Suprapubic skin (tissue), 4 donors: ENCODE measurements around the gene PMM1. TPM values are rescaled to one million over a fixed set of nuclear protein-coding genes. Genes with fewer than 3 reads are reported as not detected.
A peak's percentile ranks its signal among the peaks of the same experiment; 100 is the strongest.

ENCODE experiments used
- DNase-seq, 2 donors: peaks; one replicate each; pipeline ENCODE4 v3.0.0-alpha.2; 2019; ENCODE audit warnings: low spot score in 2 of 2
- H3K27ac ChIP-seq: fragments of 200-600 bp; sonication (generic); one replicate; pipeline ENCODE4 v1.5.1; 2019
- H3K27me3 ChIP-seq: fragments of 200-600 bp; sonication (generic); one replicate; pipeline ENCODE4 v1.5.1; 2019
- H3K36me3 ChIP-seq: fragments of 200-600 bp; sonication (generic); one replicate; pipeline ENCODE4 v1.5.1; 2019
- H3K4me1 ChIP-seq: fragments of 200-600 bp; sonication (generic); one replicate; pipeline ENCODE4 v1.5.1; 2019
- H3K4me3 ChIP-seq: fragments of 200-600 bp; sonication (generic); one replicate; pipeline ENCODE4 v1.5.1; 2019; ENCODE audit warnings: mild to moderate bottlenecking
- H3K9me3 ChIP-seq: fragments of 200-600 bp; sonication (generic); one replicate; pipeline ENCODE4 v1.5.1; 2019
- EP300 ChIP-seq: sonication (generic); formaldehyde crosslinking; IDR thresholded peaks from one replicate; pipeline ENCODE4 v1.6.1; 2017; ENCODE audit warnings: antibody characterized with exemption
- POLR2A ChIP-seq, 2 donors: fragments of 450-650 bp; IDR thresholded peaks; one replicate each; pipeline ENCODE4 v1.6.1; 2017; ENCODE audit warnings: antibody characterized with exemption in 2 of 2, mild to moderate bottlenecking in 2 of 2, moderate library complexity in 2 of 2
- POLR2AphosphoS5 ChIP-seq, 3 donors: sonication (generic); formaldehyde crosslinking; IDR thresholded peaks; one replicate each; pipeline ENCODE4 v1.6.1; 2017; ENCODE audit warnings: antibody characterized with exemption in 3 of 3
- WGBS: methylation state at CpG from one replicate; pipeline ENCODE4 v1.1.5; 2018; 5-methylcytosine and 5-hydroxymethylcytosine counted together
- total RNA-seq, 4 donors: library from RNA; depleted of rRNA; stranded (reverse); fragments of >200 nt; gene quantifications; one replicate each; pipeline ENCODE4 v1.1.0, GENCODE V29; 2016
- TF ChIP-seq, protein P1 (sequence below), 2 donors: fragments of 200-600 bp in 1 of 2; fragments of 450-650 bp in 1 of 2; sonication (generic) in 1 of 2; IDR thresholded peaks; one replicate each; pipeline ENCODE4 v1.5.1; 2016 to 2019; ENCODE audit warnings: antibody characterized with exemption in 2 of 2, mild to moderate bottlenecking in 1 of 2, moderate library complexity in 1 of 2

The PMM1 gene
- total RNA-seq, 4 donors from 2014 or later, result 35.7 to 48.5 (median 40.8) TPM

DNA sequence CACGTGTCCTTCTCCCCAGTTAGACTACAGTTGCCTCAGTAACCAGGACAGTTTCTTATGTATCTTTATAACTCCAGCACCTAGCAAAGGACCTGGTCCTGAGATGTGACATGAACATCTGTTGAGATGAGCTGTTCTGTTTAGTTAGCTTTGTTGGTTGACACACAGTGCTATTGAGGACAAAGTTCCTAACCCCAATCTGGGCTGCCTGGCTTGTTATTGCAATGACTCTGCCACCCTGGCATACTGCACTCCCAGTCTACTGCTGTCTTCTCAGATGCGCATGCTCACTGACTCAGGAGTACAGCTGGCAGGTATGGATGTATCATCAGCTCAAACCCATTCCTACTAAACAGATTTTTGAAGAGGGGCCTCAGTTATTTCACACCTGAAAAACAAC lies 23.8 kb upstream of the PMM1 start:
- Histone ChIP-seq H3K4me3 (no peak overlapping the region), H3K27ac (no peak overlapping the region), H3K4me1 (no peaks in the 10 kb centered on the region), H3K27me3 (no peaks in the 10 kb centered on the region), H3K9me3 (no peaks in the 10 kb centered on the region), H3K36me3 (no peaks in the 10 kb centered on the region)
- WGBS, result 92% methylated on average over 2 of the region's 2 CpGs
- DNase-seq, result peak in 1 of 2 donors; percentile 27
- TF ChIP-seq EP300 (no peak), POLR2A (IDR thresholded peaks at IDR 0.05) (no peak), POLR2AphosphoS5 (IDR thresholded peaks at IDR 0.05) (no peak)
- TF ChIP-seq, protein P1, sequence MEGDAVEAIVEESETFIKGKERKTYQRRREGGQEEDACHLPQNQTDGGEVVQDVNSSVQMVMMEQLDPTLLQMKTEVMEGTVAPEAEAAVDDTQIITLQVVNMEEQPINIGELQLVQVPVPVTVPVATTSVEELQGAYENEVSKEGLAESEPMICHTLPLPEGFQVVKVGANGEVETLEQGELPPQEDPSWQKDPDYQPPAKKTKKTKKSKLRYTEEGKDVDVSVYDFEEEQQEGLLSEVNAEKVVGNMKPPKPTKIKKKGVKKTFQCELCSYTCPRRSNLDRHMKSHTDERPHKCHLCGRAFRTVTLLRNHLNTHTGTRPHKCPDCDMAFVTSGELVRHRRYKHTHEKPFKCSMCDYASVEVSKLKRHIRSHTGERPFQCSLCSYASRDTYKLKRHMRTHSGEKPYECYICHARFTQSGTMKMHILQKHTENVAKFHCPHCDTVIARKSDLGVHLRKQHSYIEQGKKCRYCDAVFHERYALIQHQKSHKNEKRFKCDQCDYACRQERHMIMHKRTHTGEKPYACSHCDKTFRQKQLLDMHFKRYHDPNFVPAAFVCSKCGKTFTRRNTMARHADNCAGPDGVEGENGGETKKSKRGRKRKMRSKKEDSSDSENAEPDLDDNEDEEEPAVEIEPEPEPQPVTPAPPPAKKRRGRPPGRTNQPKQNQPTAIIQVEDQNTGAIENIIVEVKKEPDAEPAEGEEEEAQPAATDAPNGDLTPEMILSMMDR (IDR thresholded peaks at IDR 0.05), result no peak

DNA sequence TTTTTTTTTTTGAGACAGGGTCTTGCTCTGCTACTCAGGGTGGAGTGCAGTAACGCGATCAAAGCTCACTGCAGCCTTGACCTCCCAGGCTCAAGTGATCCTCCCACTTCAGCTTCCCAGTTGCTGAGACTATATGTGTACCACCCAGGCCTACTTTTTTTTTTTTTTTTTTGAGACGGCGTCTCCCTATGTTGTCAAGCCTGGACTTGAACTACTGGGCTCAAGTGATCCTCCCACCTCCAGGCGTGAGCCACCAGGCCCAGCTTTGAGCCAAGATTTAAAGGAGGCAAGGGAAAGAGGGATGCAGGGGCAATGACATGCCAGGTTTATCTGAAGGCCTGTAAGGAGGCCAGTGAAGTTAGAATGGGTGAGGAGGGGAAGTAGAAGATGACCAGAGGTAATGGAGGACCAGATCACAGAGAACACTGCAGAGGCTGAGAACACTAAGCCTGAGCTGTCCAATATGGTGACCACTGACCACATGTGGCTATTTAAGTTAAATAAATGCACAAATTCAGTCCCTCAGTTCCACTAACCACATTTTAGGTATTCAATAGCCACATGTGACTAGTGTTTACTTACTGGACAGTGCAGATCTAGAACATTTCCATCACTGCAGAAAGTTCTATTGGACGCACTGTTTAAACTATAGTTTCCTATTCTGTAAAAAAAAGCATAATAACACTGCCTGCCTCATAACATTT lies 23.1 kb upstream of the PMM1 start:
- peaks cover 2% of the 10 kb centered on the region for H3K36me3 ChIP-seq
- no peak overlapping the region for H3K4me3 ChIP-seq
- TF ChIP-seq EP300 (no peak), POLR2AphosphoS5 (IDR thresholded peaks at IDR 0.05) (no peak), POLR2A (IDR thresholded peaks at IDR 0.05) (no peak)
- TF ChIP-seq, protein P1 (IDR thresholded peaks at IDR 0.05), result no peak
- peak in 1 of 2 donors; percentile 3 for DNase-seq
- WGBS, result 70% methylated on average over 6 of the region's 6 CpGs
- no peaks in the 10 kb centered on the region for H3K27me3 ChIP-seq
- no peaks in the 10 kb centered on the region for H3K4me1 ChIP-seq
- H3K9me3 ChIP-seq, result no peaks in the 10 kb centered on the region
- no peak overlapping the region for H3K27ac ChIP-seq

DNA sequence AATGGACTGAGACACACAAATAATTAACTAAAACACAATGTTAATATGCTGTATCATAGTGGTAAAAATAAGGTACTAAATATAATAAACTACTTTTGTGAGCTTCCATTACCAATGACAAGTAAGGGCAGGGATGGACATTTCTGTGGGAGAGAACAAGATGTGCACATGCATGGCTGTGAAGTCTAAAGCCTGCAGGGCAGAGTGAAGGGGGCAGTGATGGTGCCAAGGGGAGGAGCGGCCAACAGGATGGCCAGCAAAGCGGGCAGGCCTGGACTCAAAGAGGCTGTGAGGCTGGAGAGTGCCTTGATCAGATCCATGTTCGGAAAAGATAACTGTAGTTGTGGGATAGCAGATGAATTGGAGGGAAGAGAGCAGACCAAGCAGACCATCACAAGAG lies 18.7 kb upstream of the PMM1 start:
- peaks cover 29% of the 10 kb centered on the region for H3K36me3 ChIP-seq
- no peaks in the 10 kb centered on the region for H3K27me3 ChIP-seq
- no peaks in the 10 kb centered on the region for H3K4me1 ChIP-seq
- TF ChIP-seq, protein P1 (IDR thresholded peaks at IDR 0.05), result no peak
- TF ChIP-seq POLR2AphosphoS5 (IDR thresholded peaks at IDR 0.05) (no peak), POLR2A (IDR thresholded peaks at IDR 0.05) (no peak), EP300 (no peak)
- 90% methylated on average over 3 of the region's 3 CpGs for WGBS
- H3K27ac ChIP-seq, result no peak overlapping the region
- DNase-seq, result no peak
- H3K9me3 ChIP-seq, result no peaks in the 10 kb centered on the region
- H3K4me3 ChIP-seq, result no peak overlapping the region

DNA sequence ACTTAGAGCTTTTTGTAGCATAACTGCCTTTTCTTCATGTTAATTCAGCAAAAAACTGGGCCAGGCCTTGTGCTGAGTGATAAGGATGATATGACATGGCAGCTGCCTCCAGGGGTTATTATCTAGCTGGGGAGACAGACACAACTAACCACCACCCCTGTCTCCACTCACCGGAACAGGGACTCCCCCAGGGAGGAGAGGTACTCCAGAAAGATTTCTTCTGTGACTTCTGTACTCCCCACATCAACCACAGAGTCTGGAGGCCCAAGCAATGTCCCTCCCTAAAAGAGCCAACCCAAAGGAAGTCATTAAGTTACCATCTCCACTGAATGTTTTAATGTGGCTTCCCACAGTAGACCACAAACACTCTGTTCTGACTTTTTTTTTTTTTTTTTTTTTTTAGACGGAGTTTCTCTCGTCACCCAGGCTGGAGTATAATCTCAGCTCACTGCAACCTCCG lies 14.3 kb upstream of the PMM1 start:
- H3K4me1 ChIP-seq, result peaks cover 1% of the 10 kb centered on the region
- 65% methylated on average over 4 of the region's 4 CpGs for WGBS
- H3K27ac ChIP-seq, result no peak overlapping the region
- no peak for TF ChIP-seq POLR2A (IDR thresholded peaks at IDR 0.05)
- TF ChIP-seq, protein P1 (IDR thresholded peaks at IDR 0.05), result no peak
- TF ChIP-seq POLR2AphosphoS5 (IDR thresholded peaks at IDR 0.05), result no peak
- TF ChIP-seq EP300, result no peak
- H3K27me3 ChIP-seq, result no peaks in the 10 kb centered on the region
- no peak for DNase-seq
- no peaks in the 10 kb centered on the region for H3K9me3 ChIP-seq
- H3K4me3 ChIP-seq, result no peak overlapping the region
- peaks cover 65% of the 10 kb centered on the region for H3K36me3 ChIP-seq

DNA sequence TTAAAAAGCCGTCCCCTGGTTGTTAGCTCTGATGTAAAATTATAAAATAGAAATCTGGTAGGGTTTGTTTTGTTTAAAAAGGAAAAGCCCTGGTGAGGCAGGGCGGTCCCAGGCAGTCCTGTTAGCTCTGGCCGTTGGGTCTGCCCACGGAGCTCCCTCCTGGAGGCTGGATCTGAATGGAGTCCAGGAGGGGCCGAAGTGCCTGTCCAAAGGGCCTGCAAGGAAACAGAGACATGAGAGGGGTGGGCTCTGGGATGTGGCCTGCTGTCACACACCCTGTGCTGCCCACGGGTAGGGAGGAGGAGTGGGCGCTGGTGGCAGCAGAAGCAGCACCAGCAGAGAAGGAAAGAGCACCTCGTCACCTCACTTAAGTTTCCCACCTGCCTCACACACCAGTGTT lies 11.3 kb upstream of the PMM1 start:
- TF ChIP-seq POLR2A (IDR thresholded peaks at IDR 0.05) (no peak), POLR2AphosphoS5 (IDR thresholded peaks at IDR 0.05) (no peak), EP300 (no peak)
- TF ChIP-seq, protein P1 (IDR thresholded peaks at IDR 0.05), result no peak
- Histone ChIP-seq H3K4me1 (peaks cover 19% of the 10 kb centered on the region), H3K36me3 (peaks cover 47% of the 10 kb centered on the region), H3K27me3 (no peaks in the 10 kb centered on the region), H3K4me3 (no peak overlapping the region), H3K27ac (no peak overlapping the region), H3K9me3 (no peaks in the 10 kb centered on the region)
- WGBS, result 84% methylated on average over 8 of the region's 8 CpGs
- no peak for DNase-seq
